Effector CD4-positive, alpha-beta T cell (primary cell): Measurements from ENCODE around the gene GNB1.
"Not testable (repeated sequence)": the region's sequence is repeated elsewhere in the genome, so short reads cannot be mapped to it uniquely, and the experiment has no call there.

Experiments
- DNase-seq: peaks from one replicate; pipeline ENCODE4 v3.0.0-alpha.2; 2020
- total RNA-seq: gene quantifications from one replicate; lab custom pipeline; 2026; lab: John Stamatoyannopoulos, UW

GNB1 gene
- 278 reads per million, percentile 95 among the genes with 10 or more reads in this experiment for total RNA-seq

DNA sequence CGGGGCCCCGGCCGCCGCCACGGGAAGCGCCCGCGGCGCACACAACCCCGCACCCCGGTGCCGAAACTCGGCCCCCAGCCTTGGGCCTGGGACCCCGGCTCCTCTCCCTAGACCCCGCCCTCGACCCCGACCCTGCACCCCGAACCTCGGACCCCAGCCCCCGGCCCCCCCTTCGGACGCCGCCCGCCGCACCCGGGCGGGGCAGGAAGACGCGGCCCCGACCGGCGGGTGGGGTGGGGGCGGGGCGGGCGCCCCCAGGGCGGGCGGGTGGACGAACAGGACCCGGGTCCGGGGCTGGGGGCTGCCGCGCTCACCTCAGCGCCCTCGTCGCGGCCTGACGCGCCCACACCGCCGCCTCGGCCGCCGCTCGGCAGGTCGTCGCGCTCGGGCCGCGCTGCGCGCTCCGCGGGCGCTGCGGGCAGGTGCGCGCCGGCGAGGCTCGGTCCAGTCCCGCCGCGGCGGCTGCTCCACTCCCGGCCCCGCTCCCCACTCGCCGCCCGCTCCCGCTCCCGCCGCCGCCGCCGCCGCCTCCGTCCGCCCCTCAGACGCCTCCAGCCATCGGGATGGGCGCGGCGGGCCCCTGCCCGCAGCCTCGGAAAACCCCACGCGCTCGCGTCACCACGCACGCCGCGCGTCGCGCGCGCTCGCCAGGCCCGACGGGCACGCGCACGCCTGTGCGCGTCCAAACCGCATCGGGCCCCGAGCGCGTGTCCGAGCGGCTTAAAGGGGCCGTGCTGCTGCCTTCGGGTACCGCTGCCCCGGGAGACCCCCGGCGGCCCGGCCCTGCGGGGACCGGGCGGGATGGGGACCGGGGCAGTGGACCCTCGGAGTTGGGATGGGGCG lies at the start of gene GNB1:
Gene GNB1 (minus strand): TSS at position 582 of the 843 bp plus-strand sequence. CDS start 65,634 bp downstream, outside the sequence.
- peak; percentile 83 for DNase-seq

DNA sequence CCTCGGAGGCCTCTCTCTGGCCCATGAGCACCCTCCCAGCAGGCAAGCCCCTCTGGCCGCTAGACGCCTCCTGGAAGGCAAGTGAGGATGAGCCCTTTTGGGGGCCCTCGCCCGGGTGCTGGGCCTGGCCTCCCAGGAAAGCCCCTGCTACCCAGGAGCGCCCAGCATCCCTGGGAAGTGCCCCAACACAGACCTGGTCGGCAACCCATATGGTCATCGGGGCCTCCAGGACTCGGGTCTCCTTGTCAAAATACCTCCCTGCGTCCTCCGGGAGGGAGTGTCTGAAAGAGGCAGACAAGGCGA lies 49.2 kb upstream of the GNB1 start:
- no peak for DNase-seq

DNA sequence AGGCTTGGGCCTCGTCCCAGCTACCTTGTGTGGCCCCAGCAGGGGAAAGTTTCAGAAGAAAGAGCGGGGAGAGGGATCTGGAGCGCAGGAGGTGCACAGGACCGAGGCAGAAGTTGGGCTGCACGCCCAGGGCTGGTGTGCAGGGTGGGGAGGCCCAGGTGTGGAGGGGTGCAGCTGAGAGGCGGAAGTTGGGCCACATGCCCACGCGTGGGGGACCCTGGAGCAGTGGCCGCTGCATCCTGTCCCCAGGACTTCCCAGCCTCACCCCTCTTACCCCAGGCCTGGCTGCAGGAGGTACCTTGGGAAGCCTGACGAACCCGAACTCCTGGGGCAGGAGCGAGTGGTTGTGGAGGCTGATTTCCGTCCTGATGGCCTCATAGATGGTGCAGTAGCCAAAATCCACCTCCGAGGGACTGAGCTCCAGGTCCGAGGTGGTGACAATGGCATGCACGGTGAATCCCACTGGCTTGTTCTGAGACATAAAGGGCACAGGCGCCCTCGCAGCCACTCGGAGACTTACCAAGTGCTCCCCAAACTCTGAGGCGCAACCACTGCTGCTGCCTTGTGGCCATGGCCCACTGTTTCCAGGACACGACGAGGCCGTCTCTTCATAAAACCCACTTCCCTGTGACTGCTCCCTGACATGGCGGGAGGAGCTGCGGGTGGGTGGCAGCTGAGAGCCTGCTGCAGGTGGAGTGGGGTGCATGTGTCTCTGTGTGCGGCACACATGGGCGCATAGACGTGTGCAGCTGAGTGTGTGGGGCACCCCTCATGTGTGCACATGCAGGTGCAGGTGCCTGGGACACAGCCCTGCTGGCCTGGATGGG lies 48.6 kb upstream of the GNB1 start:
- DNase-seq: no peak

DNA sequence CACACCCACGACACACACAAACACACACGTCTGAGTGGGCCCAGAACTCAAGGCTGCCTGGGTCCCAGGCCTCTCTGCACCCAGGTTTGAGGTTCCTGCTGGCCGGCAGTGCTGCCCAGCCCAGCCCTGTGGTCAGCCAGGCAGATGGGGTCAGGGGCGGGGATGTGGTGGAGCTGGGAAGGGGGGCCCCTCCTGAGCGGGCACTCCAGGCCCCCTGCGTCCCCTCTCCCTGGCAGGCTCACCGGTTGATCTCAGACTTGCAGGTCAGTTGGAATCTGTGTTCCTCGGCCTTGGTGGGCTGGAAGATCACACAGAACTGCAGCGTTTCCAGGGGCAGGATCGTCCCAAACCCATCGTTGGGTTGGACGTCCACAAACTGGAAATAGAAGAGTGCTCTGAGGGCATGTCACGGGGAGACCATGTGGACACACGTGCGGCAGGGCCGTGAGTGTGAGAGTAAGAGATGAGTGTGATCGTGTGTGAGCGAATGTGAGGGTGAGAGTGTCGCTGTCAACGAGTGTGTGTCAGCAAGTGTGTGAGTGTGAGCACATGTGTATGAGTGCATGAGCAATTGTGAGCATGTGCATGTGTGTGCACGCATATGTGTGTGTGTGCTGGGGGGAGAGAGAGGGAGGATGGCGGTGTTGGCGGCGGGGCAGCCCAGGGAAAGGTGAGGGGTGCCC lies 47.9 kb upstream of the GNB1 start:
- DNase-seq: no peak

DNA sequence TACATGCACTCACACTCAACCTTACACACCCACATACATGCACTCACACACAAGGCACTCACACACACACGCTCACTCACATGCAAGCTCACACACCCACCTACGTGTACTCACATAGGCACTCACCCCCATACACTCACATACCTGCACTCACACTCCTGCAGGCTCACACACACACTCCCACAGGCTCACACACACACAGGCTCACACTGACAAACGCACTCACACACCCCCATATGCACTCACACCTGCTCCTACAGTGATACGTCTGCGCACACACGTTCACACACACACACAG lies 47.3 kb upstream of the GNB1 start:
- DNase-seq: no peak

DNA sequence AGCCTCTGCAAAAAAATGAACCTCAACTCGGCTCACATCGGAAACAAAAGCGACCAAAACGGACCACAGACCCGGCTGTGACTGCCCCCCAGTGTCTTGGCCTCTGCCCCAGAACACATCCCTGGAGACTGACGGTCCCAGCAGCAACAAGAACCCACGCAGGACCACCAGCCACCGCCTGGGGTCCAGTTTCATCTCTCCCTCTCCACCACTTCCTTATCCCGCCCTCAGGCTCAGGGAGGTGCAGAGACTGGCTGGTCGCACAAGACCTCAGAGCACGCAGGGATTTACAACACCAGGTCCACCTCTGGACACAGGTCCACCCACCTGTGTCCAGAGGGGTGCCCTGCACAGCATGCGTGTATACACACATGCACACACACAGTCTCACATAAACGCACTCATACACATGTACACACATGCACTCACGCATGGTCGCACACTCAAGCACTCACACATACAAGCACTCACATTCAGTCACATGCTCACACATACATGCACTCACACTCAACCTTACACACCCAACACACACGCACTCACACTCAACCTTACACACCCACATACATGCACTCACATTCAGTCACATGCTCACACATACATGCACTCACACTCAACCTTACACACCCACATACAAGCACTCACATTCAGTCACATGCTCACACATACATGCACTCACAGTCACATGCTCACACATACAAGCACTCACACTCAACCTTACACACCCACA lies 46.8 kb upstream of the GNB1 start:
- no peak for DNase-seq

DNA sequence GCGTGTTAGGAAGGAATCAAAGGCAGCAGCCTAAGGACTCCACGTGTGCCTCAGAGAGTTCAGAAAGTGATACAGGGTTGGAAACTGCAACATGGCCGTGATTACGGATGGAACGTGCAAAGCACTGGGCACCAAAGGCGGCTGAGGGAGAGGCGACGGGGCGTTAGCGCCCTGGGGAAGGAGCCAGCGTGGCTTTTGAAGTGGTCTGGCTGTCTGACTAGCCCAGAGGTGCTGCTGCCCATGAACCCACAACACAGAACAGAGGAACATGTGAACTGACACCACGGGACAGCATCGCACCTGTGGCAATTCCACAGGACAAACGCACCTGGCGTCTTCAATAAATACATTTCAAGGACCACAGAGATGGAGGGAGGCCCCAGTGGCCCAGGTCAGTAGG lies 46.2 kb upstream of the GNB1 start:
- no peak for DNase-seq

DNA sequence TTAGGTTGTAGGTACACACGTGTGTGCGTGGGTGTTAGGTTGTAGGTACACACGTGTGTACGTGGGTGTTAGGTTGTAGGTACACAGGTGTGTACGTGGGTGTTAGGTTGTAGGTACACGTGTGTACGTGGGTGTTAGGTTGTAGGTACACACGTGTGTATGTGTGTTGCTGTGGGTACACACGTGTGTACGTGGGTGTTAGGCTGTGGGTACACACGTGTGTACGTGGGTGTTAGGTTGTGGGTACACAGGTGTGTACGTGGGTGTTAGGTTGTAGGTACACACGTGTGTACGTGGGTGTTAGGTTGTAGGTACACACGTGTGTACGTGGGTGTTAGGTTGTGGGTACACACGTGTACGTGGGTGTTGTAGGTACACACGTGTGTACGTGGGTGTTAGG lies 44.0 kb upstream of the GNB1 start:
- not testable (repeated sequence) for DNase-seq

DNA sequence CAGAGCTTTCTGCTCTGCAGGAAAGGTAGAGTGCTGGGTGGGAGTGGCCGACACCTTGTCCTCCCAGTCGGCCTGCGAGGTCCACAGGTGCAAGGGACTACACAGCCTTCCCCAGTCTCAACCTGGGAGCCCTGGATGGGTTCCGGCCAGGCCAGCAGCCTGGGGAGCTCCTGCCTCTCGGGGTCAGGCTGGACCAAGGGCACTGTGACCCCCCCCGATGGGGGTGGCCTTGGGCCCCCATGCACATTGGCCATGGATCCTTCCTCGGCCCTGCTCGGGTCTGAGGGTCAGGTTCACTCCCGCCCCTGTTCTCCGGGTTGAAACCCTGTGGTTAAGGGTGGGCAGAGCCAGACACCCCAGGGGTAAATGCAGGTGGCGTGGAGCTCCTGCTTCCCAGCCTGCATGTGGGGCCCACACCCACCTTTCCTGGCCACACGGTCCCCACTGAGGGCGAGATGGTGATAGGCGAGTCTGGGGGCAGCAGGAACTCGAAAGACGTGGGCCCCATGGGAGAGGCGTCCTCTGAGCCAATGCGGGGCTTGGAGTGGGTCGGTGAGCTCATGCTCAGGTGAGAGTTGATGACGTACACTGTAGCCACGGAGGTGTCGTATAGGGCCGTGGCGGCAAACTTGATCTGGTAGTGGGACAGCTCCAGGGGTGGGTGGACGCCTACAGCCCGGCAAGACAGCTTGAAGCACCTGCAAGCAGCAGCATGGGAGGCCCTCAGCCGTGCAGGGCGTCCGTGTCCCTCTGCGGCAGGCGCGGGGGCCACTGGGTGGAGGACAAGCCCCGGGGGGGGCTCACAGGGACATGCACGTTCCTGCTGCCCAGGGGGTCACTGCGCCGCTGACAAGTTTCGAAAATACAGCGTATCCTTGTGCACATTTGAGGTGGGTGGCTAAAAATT lies 39.0 kb upstream of the GNB1 start:
- DNase-seq: no peak

DNA sequence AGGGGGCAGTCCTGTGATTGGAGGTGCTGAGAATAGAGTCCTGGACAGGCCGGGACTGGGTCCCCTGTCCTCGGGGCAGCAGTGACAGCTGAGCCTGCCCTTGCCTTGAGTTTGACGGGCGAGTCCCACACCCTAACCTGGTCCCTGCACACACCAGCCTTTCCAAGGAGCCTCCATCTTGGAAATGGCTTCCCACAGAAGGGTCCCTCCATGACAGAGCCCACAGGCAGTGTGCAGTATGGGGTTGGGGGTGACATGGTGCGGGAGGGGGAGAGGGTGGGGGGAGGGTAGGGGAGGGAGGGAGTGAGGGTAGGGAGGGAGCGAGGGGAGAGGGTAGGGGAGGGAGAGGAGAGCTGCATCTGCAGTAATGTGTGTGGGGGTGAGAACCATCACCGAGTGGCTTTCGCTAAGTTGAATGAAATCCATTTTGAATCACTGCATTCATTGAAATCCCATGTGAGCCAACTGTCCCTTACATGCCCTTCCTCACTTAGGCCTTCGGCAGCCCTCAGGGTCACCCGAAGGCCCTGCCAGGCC lies 38.3 kb upstream of the GNB1 start:
- no peak for DNase-seq

DNA sequence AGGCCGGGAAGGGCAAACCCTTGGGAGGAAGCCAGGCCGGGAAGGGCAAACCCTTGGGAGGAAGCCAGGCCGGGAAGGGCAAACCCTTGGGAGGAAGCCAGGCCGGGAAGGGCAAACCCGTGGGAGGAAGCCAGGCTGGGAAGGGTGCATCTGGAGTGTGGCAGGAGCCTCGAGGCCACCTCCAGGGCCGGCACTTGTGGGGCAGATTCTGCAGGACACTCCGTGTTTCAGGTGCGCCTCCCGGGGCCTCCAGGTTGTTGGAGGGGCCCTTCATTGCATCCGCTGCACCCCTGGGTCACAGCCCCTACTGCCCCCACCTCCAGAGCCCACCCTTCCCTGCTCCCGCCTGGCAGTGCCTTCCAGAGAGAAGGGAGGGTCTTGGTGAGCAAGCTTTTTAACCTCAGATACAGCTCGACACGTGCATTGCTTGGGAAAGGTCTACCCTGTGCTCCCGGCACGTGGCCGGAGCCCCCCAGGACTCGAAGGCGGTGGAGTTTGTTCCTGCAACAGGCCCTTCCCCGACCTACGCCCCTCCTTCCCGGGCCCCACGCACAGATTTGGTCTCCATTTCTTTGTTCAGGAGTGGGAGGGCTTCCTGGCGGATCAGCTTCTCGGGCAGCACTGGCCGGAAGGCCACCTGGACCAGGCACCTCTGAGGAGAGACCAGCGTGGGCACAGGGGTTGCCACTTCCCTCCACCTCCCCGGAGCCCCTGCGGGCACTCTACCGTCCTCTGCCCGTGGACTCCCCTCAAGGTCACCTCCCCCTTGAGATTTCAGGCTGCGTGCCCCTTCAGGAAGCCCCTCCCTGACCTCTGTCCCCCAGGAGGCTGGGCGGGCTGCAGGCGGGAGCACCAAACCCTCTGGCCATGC lies 37.6 kb upstream of the GNB1 start:
- no peak for DNase-seq

DNA sequence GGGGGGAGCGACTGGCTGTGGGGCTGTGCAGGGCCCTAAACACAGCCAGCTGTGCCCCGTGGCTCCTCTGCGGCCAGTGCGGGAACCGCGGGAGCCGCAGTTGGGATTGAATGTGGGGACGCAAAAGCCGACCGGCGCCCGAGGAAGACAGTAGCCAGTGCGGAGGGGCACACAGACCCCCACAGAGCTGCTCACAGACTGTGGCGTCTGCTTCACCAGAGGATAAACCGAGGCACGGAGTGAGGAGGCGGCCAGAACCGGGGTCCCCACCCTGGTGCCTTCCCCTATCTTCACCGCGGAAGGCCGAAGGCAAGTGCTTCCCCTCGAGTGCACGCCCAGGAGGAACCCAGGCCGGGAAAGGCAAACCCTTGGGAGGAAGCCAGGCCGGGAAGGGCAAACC lies 36.9 kb upstream of the GNB1 start:
- DNase-seq: no peak

DNA sequence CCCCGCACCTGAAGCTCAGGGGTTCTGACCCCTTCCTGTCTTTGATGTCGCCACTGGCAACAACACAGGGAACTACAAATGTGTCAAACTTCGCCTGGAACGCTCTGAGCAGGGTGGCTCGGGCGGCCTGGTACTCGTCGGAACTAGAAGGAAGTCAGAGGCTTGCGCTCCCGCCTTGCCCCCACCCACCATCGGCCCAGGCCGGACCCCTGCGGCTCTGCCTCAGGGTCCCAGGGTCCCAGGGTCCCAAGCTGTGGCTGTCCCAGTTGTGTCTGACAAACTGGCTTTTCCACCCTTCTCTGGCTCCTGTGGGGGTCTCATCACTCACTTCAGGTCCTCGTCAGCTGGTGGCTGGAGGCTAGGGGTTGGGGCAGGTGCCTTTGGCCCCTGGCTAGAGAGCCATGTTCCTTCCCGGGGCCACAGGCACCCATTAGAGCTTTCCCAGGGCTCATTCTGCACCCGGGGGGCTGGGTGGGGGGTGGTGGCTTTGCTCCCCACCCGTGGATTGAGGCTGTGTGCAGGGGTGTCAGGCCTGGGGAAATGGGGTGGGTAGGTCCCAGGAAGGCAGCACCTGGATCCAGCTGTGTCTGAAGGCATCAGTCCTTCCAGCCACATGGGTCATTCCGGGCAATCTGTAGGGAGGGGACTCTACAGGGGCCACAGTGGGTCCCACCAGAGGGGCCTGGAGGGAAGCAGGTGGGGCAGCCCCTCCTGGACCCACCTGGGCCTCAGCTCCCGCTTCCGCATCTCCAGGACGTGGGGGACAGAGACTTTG lies 36.2 kb upstream of the GNB1 start:
- no peak for DNase-seq

DNA sequence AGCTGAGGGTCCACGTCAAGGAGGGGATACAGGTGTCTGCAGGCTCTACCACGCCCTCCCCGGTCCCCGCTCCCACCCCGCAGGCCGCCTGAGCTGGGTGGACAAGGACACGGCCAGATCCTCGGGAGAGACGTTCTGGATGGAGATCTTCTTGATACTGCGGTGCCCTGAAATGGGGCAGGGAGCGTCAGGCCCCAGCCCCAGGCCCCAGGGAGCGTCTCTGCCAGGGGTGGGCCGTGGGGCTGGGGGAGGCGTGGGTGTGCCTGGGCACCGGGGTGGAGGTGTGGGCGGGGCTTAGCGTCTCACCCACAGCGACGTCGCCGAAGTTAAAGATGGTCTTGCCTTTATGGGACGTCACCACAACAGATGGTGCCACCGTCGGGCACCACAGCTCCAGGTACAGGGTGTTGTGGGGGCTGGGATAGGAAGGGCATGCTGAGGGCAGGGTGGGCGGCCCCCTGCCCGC lies 35.5 kb upstream of the GNB1 start:
- DNase-seq: no peak

DNA sequence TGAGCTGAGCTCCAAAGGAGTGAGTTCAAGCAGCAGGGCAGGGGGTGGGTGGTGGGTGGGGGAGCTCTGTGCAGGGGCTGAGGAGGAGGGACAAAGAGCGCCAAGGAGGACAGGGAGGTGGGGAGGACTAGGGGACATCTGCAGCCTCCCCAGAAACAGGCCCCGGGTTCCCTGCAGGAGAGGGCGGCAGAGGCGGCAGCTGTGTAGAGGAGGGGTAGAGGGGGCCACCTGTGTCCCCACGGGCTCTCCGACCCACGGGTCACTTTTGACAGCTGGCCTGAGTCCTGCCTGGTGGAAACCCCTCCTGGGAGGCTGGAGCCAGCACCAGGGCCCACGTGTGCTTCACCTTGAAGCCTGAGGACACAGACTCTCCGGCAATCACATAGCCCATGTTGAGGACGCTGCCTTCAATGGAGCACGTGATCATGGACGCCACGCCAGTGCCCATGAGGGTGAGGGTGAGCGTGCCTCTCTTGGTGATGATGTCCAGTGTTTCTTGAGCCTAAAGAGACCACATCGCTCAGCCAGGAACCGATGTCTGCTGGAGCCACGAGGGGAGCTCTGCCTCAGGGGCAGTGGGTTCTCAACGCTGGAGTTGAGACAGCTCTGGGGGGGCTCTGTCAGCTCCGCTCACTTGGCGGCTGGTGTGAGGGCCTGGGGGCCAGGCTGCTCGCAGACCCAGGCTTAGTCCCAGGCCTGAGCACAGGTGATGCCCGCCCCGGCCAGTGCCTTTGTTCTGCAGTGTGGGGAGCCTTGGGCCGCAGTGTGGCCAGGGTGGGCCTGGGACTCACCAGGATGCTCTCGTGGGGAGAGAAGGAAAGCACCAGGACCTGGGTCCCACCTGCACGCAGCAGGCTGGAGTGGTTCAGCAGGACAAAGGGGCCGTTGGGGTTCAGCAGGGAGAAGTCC lies 34.8 kb upstream of the GNB1 start:
- DNase-seq: no peak

DNA sequence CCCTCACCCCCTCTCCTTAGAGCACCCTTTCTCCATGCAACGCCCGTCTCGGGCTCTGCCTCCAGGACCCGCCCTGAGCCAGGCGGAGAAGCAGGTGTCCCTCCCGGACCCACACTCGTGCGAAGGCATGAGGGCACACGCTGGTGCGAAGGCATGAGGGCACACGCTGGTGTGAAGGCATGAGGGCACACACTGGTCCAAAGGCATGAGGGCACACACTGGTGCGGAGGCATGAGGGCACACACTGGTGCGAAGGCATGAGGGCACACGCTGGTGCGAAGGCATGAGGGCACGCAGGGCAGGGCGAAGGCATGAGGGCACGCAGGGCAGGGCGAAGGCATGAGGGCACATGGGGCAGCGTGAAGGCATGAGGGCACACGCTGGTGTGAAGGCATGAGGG lies 34.0 kb upstream of the GNB1 start:
- no peak for DNase-seq

DNA sequence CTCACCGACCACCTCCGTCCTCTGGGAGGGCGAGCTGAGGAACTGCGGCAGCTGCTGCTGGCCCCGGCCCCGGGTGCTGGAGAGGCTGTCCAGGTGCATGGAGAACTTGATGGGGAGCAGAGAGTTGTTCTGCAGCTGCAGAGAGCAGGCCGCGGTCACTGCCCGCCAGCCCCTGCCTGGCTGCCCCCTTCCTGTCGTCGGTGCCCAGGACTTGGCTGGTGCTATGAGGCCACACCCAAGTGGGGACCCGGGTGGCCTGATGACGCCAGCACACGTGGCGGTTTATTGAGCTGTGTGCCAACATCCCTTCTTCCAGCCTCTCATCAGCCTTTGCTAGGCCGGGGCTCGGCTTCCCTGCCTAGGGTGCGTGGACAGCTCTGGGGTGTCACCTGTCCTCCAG lies 33.5 kb upstream of the GNB1 start:
- DNase-seq: no peak
